Calu3 (cell line): ENCODE data around the gene SP1. TPM values are rescaled to one million over a fixed set of nuclear protein-coding genes. Genes with fewer than 3 reads are reported as not detected.
"Not testable (repeated sequence)": the region's sequence is repeated elsewhere in the genome, so short reads cannot be mapped to it uniquely, and the experiment has no call there.

Experiments
- BruUV-seq: library from RNA; stranded (reverse); fragments of 400-500 nt; replicated peaks from 2 replicates; lab custom pipeline; 2021; lab: Mats Ljungman, UMichigan
- CTCF ChIA-PET: fragments of 300-600 bp; sonication (Branson Sonifier 250); formaldehyde crosslinking; loops from one replicate; lab custom pipeline; 2022; ENCODE audit warnings: antibody characterized with exemption; lab: Charles Lee
- DNase-seq: peaks from one replicate; pipeline ENCODE4 v3.0.0; 2022
- H3K27ac Mint-ChIP-seq: one replicate; pipeline ENCODE4 v1.8.0; 2022; ENCODE audit warnings: mixed read lengths; ENCODE audit not compliant: unreplicated experiment
- H3K27me3 Mint-ChIP-seq: one replicate; pipeline ENCODE4 v1.8.0; 2022; ENCODE audit warnings: mixed read lengths; ENCODE audit not compliant: unreplicated experiment
- H3K36me3 Mint-ChIP-seq: one replicate; pipeline ENCODE4 v1.8.0; 2022; ENCODE audit warnings: mild to moderate bottlenecking, moderate library complexity, mixed read lengths; ENCODE audit not compliant: insufficient read depth, unreplicated experiment
- H3K4me1 Mint-ChIP-seq: one replicate; pipeline ENCODE4 v1.8.0; 2022; ENCODE audit warnings: mild to moderate bottlenecking, low read depth, mixed read lengths; ENCODE audit not compliant: unreplicated experiment
- H3K4me3 Mint-ChIP-seq: one replicate; pipeline ENCODE4 v1.8.0; 2022; ENCODE audit warnings: mild to moderate bottlenecking, low read depth, moderate library complexity, mixed read lengths; ENCODE audit not compliant: unreplicated experiment
- H3K9me3 Mint-ChIP-seq: one replicate; pipeline ENCODE4 v1.8.0; 2022; ENCODE audit warnings: low read depth, mixed read lengths; ENCODE audit not compliant: unreplicated experiment
- CTCF ChIP-seq: fragments of 200-600 bp; IDR thresholded peaks from one replicate; pipeline ENCODE4 v1.8.0; 2022; ENCODE audit warnings: antibody characterized with exemption; ENCODE audit not compliant: unreplicated experiment
- intact Hi-C: fragments of 100-400 bp; cut with micrococcal nuclease; formaldehyde crosslinking; loops from one replicate; pipeline ENCODE4 v1.10.0; 2022; ENCODE audit not compliant: unreplicated experiment
- total RNA-seq: library from RNA; stranded (reverse); gene quantifications from 2 replicates; pipeline ENCODE4 v1.2.3, GENCODE V29; 2022

Gene SP1
- total RNA-seq, 1 experiment from 2014 or later = 58.0 TPM

GRCh38 chr12:53402871-53403270, 22.9 kb downstream of the SP1 start:
- Mint-ChIP-seq H3K36me3 (peaks cover 28% of the 10 kb centered on the region), H3K9me3 (no peaks in the 10 kb centered on the region), H3K27ac (no peak overlapping the region), H3K4me3 (no peak overlapping the region), H3K27me3 (no peaks in the 10 kb centered on the region), H3K4me1 (no peaks in the 10 kb centered on the region)
- BruUV-seq = no TSS peak
- no peak for TF ChIP-seq CTCF
- CTCF ChIA-PET = no interaction called here
- intact Hi-C loops = no loop called here
- DNase-seq = no peak

- peaks cover 32% of the 10 kb centered on the region for H3K36me3 Mint-ChIP-seq
- BruUV-seq = no TSS peak
These were observed 31.0 kb downstream of the SP1 start for GRCh38 chr12:53410951-53411350.

GRCh38 chr12:53413485-53414204, 33.7 kb downstream of the SP1 start:
- Mint-ChIP-seq H3K4me1 (peaks cover 18% of the 10 kb centered on the region), H3K4me3 (no peak overlapping the region), H3K9me3 (no peaks in the 10 kb centered on the region), H3K27ac (no peak overlapping the region), H3K27me3 (no peaks in the 10 kb centered on the region), H3K36me3 (peaks cover 31% of the 10 kb centered on the region)
- intact Hi-C loops = no loop called here
- DNase-seq = no peak
- CTCF ChIA-PET = no interaction called here
- no TSS peak for BruUV-seq
- TF ChIP-seq CTCF = no peak

More at GRCh38 chr12:53410951-53411350, 31.0 kb downstream of the SP1 start:
- H3K4me3 Mint-ChIP-seq = no peak overlapping the region
- no peaks in the 10 kb centered on the region for H3K9me3 Mint-ChIP-seq
- H3K27ac Mint-ChIP-seq = no peak overlapping the region
- intact Hi-C loops = no loop called here
- TF ChIP-seq CTCF = no peak
- H3K27me3 Mint-ChIP-seq = no peaks in the 10 kb centered on the region
- DNase-seq = no peak
- CTCF ChIA-PET = no interaction called here
- H3K4me1 Mint-ChIP-seq = peaks cover 14% of the 10 kb centered on the region

- Mint-ChIP-seq H3K4me3 (no peak overlapping the region), H3K27me3 (no peaks in the 10 kb centered on the region), H3K9me3 (no peaks in the 10 kb centered on the region), H3K27ac (no peak overlapping the region), H3K36me3 (peaks cover 26% of the 10 kb centered on the region), H3K4me1 (peaks cover 30% of the 10 kb centered on the region)
- BruUV-seq = no TSS peak
- intact Hi-C loops = no loop called here
- no peak for DNase-seq
- no peak for TF ChIP-seq CTCF
- CTCF ChIA-PET = no interaction called here
These were observed 34.9 kb downstream of the SP1 start for GRCh38 chr12:53414756-53415417.

- CTCF ChIA-PET, H3K4me3 Mint-ChIP-seq, BruUV-seq, H3K9me3 Mint-ChIP-seq, intact Hi-C loops, H3K27me3 Mint-ChIP-seq, H3K27ac Mint-ChIP-seq, DNase-seq: not testable (repeated sequence)
- peaks cover 20% of the 10 kb centered on the region for H3K36me3 Mint-ChIP-seq
- peaks cover 33% of the 10 kb centered on the region for H3K4me1 Mint-ChIP-seq
These were observed 35.9 kb downstream of the SP1 start for GRCh38 chr12:53415752-53416389.

- H3K27ac Mint-ChIP-seq, H3K9me3 Mint-ChIP-seq, H3K27me3 Mint-ChIP-seq, intact Hi-C loops, BruUV-seq, H3K4me3 Mint-ChIP-seq, DNase-seq: not testable (repeated sequence)
- CTCF ChIA-PET = interaction anchor here (0.6 kb wide), 1 partner anchor 72 kb away, joined by 3 read pairs; no protein-coding TSS in a partner anchor
- Mint-ChIP-seq H3K4me1 (peaks cover 24% of the 10 kb centered on the region), H3K36me3 (peaks cover 24% of the 10 kb centered on the region)
These were observed 37.4 kb downstream of the SP1 start for GRCh38 chr12:53417291-53417816.
